RWPE1 (cell line): ENCODE measurements around the gene OTOS.

Source experiments
- CTCF ChIA-PET: fragments of 350-600 bp; sonication (Branson Sonifier 250); formaldehyde crosslinking; extraction: SDS; loops from one replicate; lab custom pipeline; 2021; lab: Yijun Ruan, JAX
- POLR2A ChIA-PET: fragments of 400-600 bp; formaldehyde crosslinking; extraction: SDS; loops from one replicate; lab custom pipeline; 2020; ENCODE audit warnings: antibody characterized with exemption; ENCODE audit not compliant: low non-redundant PET; lab: Yijun Ruan, JAX
- DNase-seq: peaks from one replicate; pipeline ENCODE4 v3.0.0; 2012; ENCODE audit warnings: low spot score
- H3K27ac ChIP-seq: fragments of 450-650 bp; 2 replicates; pipeline ENCODE4 v1.5.1; 2017
- TF ChIP-seq, protein P1 (sequence below): fragments of 450-650 bp; conservative IDR thresholded peaks from 2 replicates; pipeline ENCODE4 v1.5.1; 2017; ENCODE audit warnings: low read depth, mild to moderate bottlenecking

Gene OTOS

DNA sequence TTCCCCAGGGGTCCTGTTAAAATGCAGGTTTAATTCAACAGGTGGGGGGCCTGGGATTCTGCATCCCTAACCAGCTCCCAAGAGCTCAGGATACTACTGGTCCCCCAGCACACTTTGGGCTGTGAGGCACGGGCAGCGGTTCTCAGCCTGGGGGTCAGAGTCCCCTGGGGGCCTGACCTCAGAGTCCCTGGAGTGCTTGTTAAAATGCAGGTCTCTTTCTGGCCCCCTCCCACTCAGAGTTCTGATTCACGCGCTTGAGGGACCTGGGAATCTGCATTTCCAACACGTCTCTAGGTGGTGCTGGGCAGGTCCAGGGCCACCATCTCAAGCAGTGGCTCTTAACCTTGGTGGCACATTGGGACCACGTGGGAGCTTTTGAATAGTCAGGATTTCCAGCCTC is 2.8 kb upstream of the OTOS start:
- POLR2A ChIA-PET: no interaction called here
- H3K27ac ChIP-seq: no peak overlapping the region
- TF ChIP-seq, protein P1, sequence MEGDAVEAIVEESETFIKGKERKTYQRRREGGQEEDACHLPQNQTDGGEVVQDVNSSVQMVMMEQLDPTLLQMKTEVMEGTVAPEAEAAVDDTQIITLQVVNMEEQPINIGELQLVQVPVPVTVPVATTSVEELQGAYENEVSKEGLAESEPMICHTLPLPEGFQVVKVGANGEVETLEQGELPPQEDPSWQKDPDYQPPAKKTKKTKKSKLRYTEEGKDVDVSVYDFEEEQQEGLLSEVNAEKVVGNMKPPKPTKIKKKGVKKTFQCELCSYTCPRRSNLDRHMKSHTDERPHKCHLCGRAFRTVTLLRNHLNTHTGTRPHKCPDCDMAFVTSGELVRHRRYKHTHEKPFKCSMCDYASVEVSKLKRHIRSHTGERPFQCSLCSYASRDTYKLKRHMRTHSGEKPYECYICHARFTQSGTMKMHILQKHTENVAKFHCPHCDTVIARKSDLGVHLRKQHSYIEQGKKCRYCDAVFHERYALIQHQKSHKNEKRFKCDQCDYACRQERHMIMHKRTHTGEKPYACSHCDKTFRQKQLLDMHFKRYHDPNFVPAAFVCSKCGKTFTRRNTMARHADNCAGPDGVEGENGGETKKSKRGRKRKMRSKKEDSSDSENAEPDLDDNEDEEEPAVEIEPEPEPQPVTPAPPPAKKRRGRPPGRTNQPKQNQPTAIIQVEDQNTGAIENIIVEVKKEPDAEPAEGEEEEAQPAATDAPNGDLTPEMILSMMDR: no peak
- DNase-seq: no peak
- CTCF ChIA-PET: interaction anchor here (0.5 to 7.3 kb wide), 17 partner anchors 13 to 645 kb away, joined by 3 to 67 read pairs (median 3); no protein-coding TSS in a partner anchor

DNA sequence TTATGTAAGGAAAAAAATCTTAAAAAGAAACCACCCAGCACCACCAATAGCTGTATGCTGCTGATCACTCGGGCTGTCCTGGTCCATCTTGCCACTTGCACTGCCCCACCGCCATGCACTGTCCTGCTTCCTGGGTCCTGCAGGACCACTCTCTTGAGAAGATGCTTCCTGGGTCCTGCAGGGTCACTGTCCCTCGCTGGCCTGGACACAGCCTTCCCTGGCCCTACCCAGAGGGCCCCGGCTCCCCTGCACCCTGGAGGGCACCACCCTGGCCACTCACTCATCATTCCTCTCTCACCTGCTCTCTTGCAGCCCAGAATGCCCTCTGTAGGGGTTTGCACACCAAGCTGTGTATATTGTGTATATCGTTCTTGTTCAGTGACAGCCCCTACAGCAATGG is 2.4 kb upstream of the OTOS start:
- ChIA-PET POLR2A (no interaction called here), CTCF (interaction anchor here (0.7 to 7.3 kb wide), 6 partner anchors 79 to 532 kb away, joined by 3 to 67 read pairs (median 4); no protein-coding TSS in a partner anchor)
- TF ChIP-seq, protein P1: no peak

DNA sequence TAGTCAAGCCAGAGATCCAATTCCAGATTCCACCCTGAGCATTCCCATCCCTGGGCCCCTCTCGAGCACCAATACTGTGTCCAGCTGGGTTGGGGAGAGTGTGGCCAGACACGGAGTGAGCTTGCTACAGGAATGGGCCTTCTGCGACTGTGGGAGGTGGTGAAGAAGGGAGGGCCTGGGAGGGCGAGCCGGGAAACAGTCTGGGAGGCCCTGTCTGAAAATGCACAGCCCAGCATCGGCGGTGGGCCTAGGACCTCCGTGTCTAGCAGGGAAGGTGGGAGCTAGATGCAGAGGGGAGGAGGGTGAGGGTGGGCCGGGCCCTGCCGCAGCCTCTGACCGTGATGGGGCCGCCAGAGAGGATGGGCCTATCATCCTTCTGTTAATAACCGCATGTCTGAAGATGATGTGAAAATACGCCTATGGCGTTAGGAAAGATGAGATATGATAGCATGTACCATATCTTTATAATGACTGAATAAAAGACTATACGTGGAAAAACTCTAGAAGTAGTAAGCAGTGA is 1.9 kb upstream of the OTOS start:
- TF ChIP-seq, protein P1: no peak
- no peak overlapping the region for H3K27ac ChIP-seq
- ChIA-PET POLR2A (no interaction called here), CTCF (interaction anchor here (1.0 to 7.3 kb wide), 2 partner anchors 82 to 208 kb away, joined by 4 to 67 read pairs; no protein-coding TSS in a partner anchor)
- no peak for DNase-seq

More for the DNA sequence above, 2.4 kb upstream of the OTOS start:
- no peak overlapping the region for H3K27ac ChIP-seq
- DNase-seq: no peak

DNA sequence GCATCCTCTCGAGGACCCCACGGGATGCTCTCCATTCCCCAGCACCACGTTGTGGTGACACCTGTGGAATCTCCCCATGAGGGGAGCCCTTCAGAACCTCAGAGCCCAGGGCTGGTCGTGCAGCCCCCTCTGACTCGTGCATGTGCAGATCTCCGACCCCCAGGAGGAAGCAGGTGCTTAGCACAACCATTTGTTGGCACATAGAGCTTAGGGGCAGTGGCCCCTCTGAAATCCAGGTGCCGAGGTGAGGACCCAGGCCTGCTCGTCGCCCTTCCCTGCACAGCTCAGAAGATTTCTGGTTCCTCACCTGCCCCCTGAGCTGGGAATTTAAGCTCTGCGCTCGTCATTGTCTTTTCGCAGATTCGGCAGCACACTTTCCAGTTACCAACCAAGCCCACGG is 1.3 kb upstream of the OTOS start:
- ChIA-PET CTCF (interaction anchor here (7.3 kb wide), 1 partner anchor 81 kb away, joined by 67 read pairs; no protein-coding TSS in a partner anchor), POLR2A (no interaction called here)
- DNase-seq: no peak
- TF ChIP-seq, protein P1: no peak
- H3K27ac ChIP-seq: no peak overlapping the region

DNA sequence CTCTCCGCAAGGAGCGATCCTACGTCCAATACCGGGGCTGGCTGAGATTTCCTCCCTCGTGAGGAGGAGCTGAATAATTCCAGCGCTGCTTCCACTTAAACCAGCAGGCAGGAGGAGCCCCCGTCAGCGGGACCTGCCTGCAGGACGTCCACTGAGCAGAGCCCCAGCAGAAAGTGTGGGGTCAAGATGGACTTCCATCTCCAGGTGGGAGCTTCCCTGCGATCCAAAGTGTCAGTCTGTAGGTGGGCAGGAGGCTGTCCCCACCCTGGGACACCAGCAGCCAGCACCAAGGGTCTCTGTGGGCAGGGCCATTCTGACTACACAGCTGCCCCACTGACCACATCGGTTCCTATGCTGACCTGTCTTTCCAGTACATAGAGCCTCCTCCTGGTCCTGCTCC is 462 bp upstream of the OTOS start:
- no peak overlapping the region for H3K27ac ChIP-seq
- TF ChIP-seq, protein P1: no peak
- no peak for DNase-seq
- CTCF ChIA-PET: interaction anchor here (0.7 to 7.3 kb wide), 3 partner anchors 9 to 80 kb away, joined by 3 to 67 read pairs (median 3); no protein-coding TSS in a partner anchor
- POLR2A ChIA-PET: no interaction called here

DNA sequence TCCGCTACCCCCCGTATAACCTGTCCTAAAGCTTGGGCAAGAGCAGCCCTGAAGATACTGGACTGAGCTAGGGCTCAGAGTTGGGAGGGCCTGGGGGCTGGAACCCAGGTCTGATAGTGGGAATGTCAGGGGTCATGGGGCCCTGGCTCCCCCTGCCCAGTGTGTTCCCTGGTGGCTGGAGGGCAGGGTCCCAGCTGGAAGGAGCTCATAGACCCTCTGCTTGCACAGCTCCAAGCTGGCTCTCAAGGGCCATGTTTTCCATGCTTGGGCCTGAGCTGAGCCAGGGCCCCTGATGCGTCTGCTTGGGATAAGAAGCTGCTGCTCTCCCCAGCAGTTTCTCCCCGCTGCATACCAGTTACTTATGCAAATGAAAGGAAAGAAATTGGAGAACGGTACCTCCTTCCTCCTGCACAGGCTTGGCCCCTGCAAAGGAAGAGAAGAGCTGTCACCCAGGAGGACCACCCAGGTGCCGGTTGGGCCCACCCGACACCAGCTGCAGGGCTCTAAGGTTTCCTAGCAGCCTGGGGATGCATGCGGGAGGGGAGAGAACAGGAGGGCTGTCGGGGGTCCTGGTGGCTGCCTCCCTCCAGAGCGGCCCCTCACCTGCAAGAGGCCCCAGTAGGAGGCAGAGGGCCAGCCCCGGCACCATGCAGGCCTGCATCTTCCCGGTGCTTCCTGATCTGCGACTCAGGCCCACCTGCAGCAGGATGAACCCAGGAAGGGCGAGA is 628 bp downstream of the OTOS start:
- CTCF ChIA-PET: interaction anchor here (0.6 to 7.3 kb wide), 3 partner anchors 10 to 79 kb away, joined by 3 to 67 read pairs (median 6); no protein-coding TSS in a partner anchor

More for the DNA sequence above, 628 bp downstream of the OTOS start:
- TF ChIP-seq, protein P1: no peak
- no peak overlapping the region for H3K27ac ChIP-seq
- POLR2A ChIA-PET: no interaction called here
- DNase-seq: no peak
